Effector memory CD4-positive, alpha-beta T cell (primary cell): ENCODE data around the gene JMJD6.
"Not testable (repeated sequence)": the region's sequence is repeated elsewhere in the genome, so short reads cannot be mapped to it uniquely, and the experiment has no call there.

Source experiments
- DNase-seq, 3 donors: peaks; one replicate each; pipeline ENCODE4 v3.0.0-alpha.2; 2020
- H3K27ac ChIP-seq: 2 replicates; pipeline ENCODE4 v1.7.0; 2013; ENCODE audit warnings: mild to moderate bottlenecking, low read length, moderate library complexity; ENCODE audit not compliant: insufficient read depth, poor library complexity, severe bottlenecking
- H3K27me3 ChIP-seq: replicated peaks from 2 replicates; pipeline ENCODE4 v1.7.0; 2013; ENCODE audit warnings: mild to moderate bottlenecking, low read length; ENCODE audit not compliant: insufficient read depth, control insufficient read depth, poor library complexity, severe bottlenecking
- H3K36me3 ChIP-seq: 2 replicates; pipeline ENCODE4 v1.7.0; 2013; ENCODE audit warnings: mild to moderate bottlenecking, low read length, moderate library complexity; ENCODE audit not compliant: control insufficient read depth, insufficient read depth
- H3K4me1 ChIP-seq: 2 replicates; pipeline ENCODE4 v1.7.0; 2013; ENCODE audit warnings: low read length, mild to moderate bottlenecking; ENCODE audit not compliant: control insufficient read depth, insufficient read depth, poor library complexity, severe bottlenecking
- H3K4me3 ChIP-seq: 2 replicates; pipeline ENCODE4 v1.7.0; 2013; ENCODE audit warnings: low read length, low read depth, mild to moderate bottlenecking; ENCODE audit not compliant: insufficient read depth, poor library complexity, severe bottlenecking
- H3K9me3 ChIP-seq: 2 replicates; pipeline ENCODE4 v1.7.0; 2013; ENCODE audit warnings: mild to moderate bottlenecking, low read length, moderate library complexity; ENCODE audit not compliant: control insufficient read depth

The JMJD6 gene

DNA sequence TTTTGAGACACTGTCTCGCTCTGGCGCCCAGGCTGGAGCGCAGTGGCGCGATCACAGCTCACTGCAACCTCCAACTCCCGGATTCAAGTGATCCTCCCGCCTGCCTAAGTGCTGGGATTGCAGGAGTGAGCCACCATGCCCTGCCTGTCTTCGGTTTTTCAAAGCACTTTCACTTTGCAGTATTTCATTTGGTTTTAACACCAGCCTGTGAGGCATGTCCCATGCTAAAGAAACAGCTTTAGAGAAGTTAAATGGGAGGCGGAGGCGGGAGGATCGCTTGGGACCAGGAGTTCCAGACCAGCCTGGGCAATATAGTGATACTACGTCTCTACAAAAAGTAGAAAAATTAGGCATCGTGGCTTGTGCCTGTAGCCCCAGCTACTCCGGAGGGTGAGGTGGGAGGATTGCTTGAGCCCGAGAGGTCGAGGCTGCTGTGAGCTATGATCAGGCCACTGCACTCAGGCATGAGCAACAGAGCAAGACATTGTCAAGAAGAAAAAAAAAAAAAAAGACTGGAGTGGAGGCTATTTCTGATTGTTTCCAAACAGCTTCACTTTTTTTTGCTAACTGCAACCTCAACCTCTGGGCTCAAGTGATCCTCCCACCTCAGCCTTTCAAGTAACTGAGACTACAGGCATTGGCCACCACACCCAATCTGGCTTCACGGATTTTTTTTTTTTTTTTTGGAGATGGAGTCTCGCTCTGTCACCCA is 1.5 kb upstream of the JMJD6 start:
- DNase-seq, result no peak
- H3K36me3 ChIP-seq, result peaks cover 32% of the 10 kb centered on the region

DNA sequence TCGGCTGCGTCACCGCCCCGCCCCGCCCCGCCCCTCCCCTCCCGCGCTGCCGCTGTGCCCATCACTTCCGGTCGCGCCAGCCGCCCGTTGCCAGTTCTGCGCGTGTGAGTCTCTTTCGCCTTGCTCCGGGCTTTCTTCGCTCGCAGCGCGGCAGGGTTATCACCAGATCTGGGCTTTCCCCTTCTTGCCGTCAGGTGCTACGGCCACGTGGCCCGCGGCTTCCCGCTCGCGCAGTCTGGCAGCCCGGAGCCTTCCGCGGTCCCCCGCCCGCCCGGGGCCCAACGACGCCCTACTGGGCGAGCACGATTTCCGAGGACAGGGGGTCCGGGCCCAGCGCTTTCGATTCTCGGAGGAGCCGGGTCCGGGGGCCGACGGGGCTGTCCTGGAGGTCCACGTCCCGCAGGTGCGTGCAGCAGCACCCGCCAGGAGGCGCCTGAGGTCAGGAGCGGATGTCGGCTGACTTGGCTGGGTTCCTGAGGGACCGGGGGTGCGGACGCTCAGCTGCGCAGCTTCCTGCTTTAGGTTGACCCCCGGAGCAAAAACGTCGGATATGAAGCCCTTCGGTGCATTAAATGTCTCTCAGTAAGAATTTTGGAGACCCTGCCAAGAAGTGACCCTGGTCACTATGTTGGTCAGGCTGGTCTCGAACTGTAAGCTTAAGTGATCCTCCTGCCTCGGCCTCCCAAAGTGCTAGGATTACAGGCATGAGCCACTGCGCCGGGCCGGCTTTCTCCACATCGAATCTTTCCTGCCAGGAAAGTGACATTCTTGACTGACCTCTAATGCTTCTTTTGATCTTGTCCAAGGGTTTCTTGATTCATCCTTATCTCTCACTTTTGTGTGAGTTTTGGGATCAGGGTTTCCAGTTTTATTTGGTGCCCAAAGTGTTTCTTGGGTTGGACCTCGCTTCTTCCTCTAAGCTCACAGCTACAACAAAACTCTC is 641 bp upstream of the JMJD6 start, which contains the start of gene METTL23:
TSS of gene METTL23 (plus strand) at position 64 of the 943 bp plus-strand sequence. CDS start 2,872 bp downstream, outside the sequence.
- peaks cover 34% of the 10 kb centered on the region for H3K4me1 ChIP-seq
- no peaks in the 10 kb centered on the region for H3K27me3 ChIP-seq
- DNase-seq, result peak; percentile 93 to 95 (median 93)
- H3K4me3 ChIP-seq, result peak within 1 kb of the TSS; percentile 94
- H3K27ac ChIP-seq, result peak within 1 kb of the TSS; percentile 95
- peaks cover 31% of the 10 kb centered on the region for H3K36me3 ChIP-seq
- H3K9me3 ChIP-seq, result no peaks in the 10 kb centered on the region

More for the DNA sequence above, 1.5 kb upstream of the JMJD6 start:
- H3K9me3 ChIP-seq, result no peaks in the 10 kb centered on the region
- H3K27ac ChIP-seq, result peak overlapping the region; percentile 95
- no peaks in the 10 kb centered on the region for H3K27me3 ChIP-seq
- H3K4me1 ChIP-seq, result peaks cover 34% of the 10 kb centered on the region
- H3K4me3 ChIP-seq, result peak overlapping the region; percentile 71

DNA sequence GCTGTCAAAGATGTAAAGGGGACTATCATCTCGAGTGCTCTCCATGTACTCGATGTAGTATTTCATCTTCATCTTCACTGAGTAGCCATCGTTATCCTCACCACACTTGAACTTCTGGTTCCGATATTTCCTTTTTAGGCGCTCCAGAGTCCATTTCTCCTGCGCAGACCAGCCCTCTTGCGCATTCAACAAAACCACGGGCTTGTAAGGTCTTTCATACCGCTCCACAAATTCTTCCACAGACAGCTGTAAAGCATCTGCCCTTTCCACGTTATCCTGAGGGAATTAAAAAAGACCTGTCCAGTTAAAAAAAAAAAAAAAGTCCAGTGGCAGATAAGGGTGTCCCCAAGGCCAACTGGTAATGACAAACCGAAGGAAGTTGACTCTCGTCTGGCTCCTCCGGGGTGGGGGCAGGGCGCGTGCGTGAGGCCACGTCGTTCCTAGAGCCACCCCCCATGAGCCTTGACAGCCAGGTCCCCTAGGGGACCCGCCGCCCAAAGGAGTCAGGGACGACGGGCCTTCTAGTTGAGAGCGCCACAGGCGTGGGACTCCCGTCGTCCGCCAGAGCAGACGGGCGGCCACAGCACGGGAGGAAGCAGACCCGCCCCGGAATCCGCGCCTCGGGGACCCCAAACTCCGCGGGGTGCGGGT is 701 bp downstream of the JMJD6 start:
- no peaks in the 10 kb centered on the region for H3K27me3 ChIP-seq
- peaks cover 34% of the 10 kb centered on the region for H3K4me1 ChIP-seq
- peak; percentile 55 to 62 (median 57) for DNase-seq
- H3K9me3 ChIP-seq, result no peaks in the 10 kb centered on the region
- H3K4me3 ChIP-seq, result peak overlapping the region; percentile 94
- peak overlapping the region; percentile 95 for H3K27ac ChIP-seq
- H3K36me3 ChIP-seq, result peaks cover 37% of the 10 kb centered on the region

DNA sequence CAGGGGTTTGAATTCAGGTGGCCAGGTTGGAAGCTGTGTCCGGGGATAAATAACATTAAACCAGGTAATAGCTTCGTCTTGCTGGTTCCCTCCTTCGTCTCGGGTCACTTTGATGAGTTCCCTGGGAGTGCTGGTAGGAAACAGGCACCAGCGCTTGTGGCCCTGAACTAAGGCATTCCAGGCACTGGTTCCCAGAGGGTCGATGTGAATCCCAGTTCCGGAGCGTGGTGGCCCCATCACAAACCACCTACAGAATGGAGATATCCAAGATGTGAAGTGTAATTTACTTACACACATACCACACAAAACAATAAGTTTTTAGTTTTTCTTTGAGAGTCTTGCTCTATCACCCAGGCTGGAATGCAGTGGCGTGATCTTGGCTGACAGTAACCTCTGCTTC is 2.6 kb downstream of the JMJD6 start:
- Histone ChIP-seq H3K27ac (no peak overlapping the region), H3K36me3 (peaks cover 55% of the 10 kb centered on the region), H3K4me3 (no peak overlapping the region), H3K27me3 (no peaks in the 10 kb centered on the region), H3K4me1 (peaks cover 27% of the 10 kb centered on the region), H3K9me3 (no peaks in the 10 kb centered on the region)
- DNase-seq, result no peak

DNA sequence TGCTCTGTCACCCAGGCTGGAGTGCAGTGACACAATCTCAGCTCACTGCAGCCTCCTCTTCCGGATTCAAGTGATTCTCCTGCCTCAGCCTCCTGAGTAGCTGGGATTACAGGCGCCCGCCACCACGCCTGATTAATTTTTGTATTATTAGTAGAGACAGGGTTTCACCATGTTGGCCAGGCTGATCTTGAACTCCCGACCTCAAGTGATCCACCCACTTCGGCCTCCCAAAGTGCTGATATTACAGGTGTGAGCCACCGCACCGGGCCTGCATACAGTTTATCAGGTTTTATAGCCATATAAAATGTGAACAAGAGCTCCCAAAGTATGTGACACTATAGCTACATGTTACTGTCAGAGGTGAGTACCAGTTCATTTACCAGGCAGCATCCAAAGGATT is 3.4 kb downstream of the JMJD6 start:
- not testable (repeated sequence) for H3K4me3 ChIP-seq, H3K27ac ChIP-seq, DNase-seq, H3K9me3 ChIP-seq, H3K27me3 ChIP-seq
- Histone ChIP-seq H3K36me3 (peaks cover 64% of the 10 kb centered on the region), H3K4me1 (peaks cover 22% of the 10 kb centered on the region)

DNA sequence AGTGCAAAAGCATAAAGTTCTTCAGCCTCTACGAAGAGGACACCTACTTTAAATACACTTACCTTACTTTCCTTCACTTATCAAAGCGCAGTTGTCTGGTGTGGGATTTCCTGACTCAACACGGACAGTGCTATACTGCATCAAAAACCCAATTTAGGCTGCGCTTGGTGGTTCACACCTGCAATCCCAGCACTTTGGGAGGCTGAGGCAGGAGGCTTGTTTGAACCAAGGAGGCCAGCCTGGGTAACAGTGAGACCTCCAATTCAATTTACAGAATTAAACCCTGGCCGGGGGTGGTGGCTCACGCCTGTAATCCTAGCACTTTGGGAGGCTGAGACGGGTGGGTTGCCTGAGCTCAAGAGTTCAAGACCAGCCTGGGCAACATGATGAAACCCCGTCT is 4.1 kb downstream of the JMJD6 start:
- Histone ChIP-seq H3K4me1 (peaks cover 17% of the 10 kb centered on the region), H3K9me3 (no peaks in the 10 kb centered on the region), H3K27ac (no peak overlapping the region), H3K36me3 (peaks cover 69% of the 10 kb centered on the region), H3K4me3 (no peak overlapping the region), H3K27me3 (no peaks in the 10 kb centered on the region)
- no peak for DNase-seq

DNA sequence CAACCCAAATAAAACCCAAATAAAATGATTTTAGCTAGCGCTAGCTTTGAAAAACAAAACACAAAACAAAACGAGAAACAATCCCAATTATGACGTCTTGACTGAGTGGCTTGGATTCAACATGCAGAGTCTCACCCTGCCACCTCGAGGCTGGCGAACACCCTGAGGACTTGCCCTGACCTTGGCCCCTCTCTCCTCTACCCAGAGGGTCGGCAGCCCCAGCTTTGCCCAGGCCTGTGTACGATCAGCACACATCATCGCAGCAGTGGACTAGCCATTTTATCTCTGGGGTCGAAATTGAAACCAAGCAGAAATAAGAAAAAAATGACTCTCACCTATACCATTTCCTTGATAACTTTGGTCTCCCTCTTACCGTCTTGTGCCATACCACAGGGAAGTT is 4.9 kb downstream of the JMJD6 start:
- no peak overlapping the region for H3K4me3 ChIP-seq
- H3K9me3 ChIP-seq, result no peaks in the 10 kb centered on the region
- H3K27me3 ChIP-seq, result no peaks in the 10 kb centered on the region
- peaks cover 77% of the 10 kb centered on the region for H3K36me3 ChIP-seq
- no peak for DNase-seq
- peaks cover 20% of the 10 kb centered on the region for H3K4me1 ChIP-seq
- H3K27ac ChIP-seq, result no peak overlapping the region

DNA sequence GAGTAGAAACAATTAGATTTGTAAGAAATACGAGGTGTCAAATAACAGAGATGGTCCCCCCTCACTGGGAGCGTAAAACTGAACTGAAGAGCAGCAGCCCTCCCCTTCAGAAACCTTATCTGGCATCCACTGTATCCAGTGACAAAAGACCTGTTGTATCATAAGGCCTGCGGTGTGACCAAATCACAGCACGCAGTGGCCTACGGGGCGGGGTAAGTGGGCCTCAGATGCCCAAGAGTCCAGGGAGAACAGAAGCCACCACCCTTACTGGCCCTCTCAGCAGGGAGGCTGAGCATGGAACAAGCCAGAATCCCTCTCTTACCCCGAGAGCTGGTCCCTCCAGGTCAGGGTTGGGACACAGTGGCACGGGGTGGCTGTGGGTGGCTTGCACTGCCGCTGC is 5.5 kb downstream of the JMJD6 start:
- Histone ChIP-seq H3K4me1 (peaks cover 20% of the 10 kb centered on the region), H3K27ac (no peak overlapping the region), H3K36me3 (peaks cover 83% of the 10 kb centered on the region), H3K4me3 (no peak overlapping the region), H3K9me3 (no peaks in the 10 kb centered on the region), H3K27me3 (no peaks in the 10 kb centered on the region)
- DNase-seq, result no peak

DNA sequence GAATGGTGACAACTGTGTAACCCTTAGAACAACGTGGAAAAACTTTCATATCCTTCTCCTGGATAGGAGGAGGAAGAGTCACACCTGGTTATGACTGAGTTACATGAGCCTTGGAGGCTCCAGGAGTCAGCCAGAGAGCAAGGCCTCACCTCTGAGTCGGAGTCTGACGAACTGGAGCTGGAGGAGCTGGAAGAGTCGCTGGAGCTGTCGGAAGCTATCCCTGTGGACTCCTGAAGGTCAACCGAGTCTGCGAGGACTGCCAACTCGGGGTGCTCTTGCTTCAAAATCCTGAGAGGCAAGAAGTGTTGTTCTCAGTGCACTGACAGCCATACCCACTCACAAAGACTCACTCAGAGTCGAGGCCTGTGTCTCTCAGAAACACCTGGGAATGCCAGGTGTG is 6.2 kb downstream of the JMJD6 start:
- peaks cover 85% of the 10 kb centered on the region for H3K36me3 ChIP-seq
- H3K27ac ChIP-seq, result no peak overlapping the region
- H3K4me1 ChIP-seq, result peaks cover 17% of the 10 kb centered on the region
- H3K4me3 ChIP-seq, result no peak overlapping the region
- H3K9me3 ChIP-seq, result no peaks in the 10 kb centered on the region
- H3K27me3 ChIP-seq, result no peaks in the 10 kb centered on the region
- DNase-seq, result no peak
